Parathyroid adenoma (tissue), 2 donors: ENCODE data around the gene CLIC6.

Experiments used
- H2AFZ ChIP-seq: fragments of 300-600 bp; sonication (generic); one replicate; pipeline ENCODE4 v1.7.0; 2017; ENCODE audit warnings: antibody characterized with exemption, mild to moderate bottlenecking
- H3K27ac ChIP-seq: fragments of 300-600 bp; sonication (generic); one replicate; pipeline ENCODE4 v1.7.0; 2017
- H3K27me3 ChIP-seq: fragments of 300-600 bp; sonication (generic); one replicate; pipeline ENCODE4 v1.7.0; 2017; ENCODE audit warnings: low read length; ENCODE audit not compliant: control insufficient read depth, insufficient read depth
- H3K36me3 ChIP-seq: fragments of 300-600 bp; sonication (generic); one replicate; pipeline ENCODE4 v1.7.0; 2017; ENCODE audit warnings: low read length; ENCODE audit not compliant: control insufficient read depth, insufficient read depth
- H3K4me1 ChIP-seq: fragments of 300-600 bp; sonication (generic); one replicate; pipeline ENCODE4 v1.7.0; 2017; ENCODE audit warnings: control low read depth
- H3K4me2 ChIP-seq: fragments of 300-600 bp; sonication (generic); one replicate; pipeline ENCODE4 v1.7.0; 2017; ENCODE audit warnings: low read length
- H3K4me3 ChIP-seq: fragments of 300-600 bp; sonication (generic); one replicate; pipeline ENCODE4 v1.7.0; 2017; ENCODE audit warnings: low read depth, low read length
- H3K79me2 ChIP-seq: fragments of 300-600 bp; sonication (generic); one replicate; pipeline ENCODE4 v1.7.0; 2017; ENCODE audit warnings: control low read depth
- H3K9ac ChIP-seq: fragments of 300-600 bp; sonication (generic); one replicate; pipeline ENCODE4 v1.7.0; 2017; ENCODE audit warnings: mild to moderate bottlenecking
- H3K9me3 ChIP-seq: fragments of 300-600 bp; sonication (generic); one replicate; pipeline ENCODE4 v1.7.0; 2017; ENCODE audit warnings: low read length; ENCODE audit not compliant: control insufficient read depth
- CTCF ChIP-seq: fragments of 300-600 bp; sonication (generic); IDR thresholded peaks from one replicate; pipeline ENCODE4 v1.7.0; 2017; ENCODE audit warnings: antibody characterized with exemption, mild to moderate bottlenecking
- donor health status: primary hyperparathyroidism.

The CLIC6 gene

GRCh38 chr21:34724131-34724856 lies 55.5 kb downstream of the CLIC6 start:
- Histone ChIP-seq H3K4me1 (no peaks in the 10 kb centered on the region), H3K9me3 (no peaks in the 10 kb centered on the region), H3K4me3 (no peak overlapping the region), H3K36me3 (no peaks in the 10 kb centered on the region), H3K79me2 (no peaks in the 10 kb centered on the region), H3K27me3 (no peaks in the 10 kb centered on the region), H3K27ac (no peak overlapping the region), H2AFZ (no peak overlapping the region), H3K4me2 (no peak overlapping the region), H3K9ac (no peak overlapping the region)
- no peak for TF ChIP-seq CTCF

- Histone ChIP-seq H3K4me2 (no peak overlapping the region), H3K9ac (no peak overlapping the region), H3K9me3 (no peaks in the 10 kb centered on the region), H3K27ac (no peak overlapping the region), H3K36me3 (no peaks in the 10 kb centered on the region), H2AFZ (no peak overlapping the region), H3K4me1 (no peaks in the 10 kb centered on the region), H3K27me3 (no peaks in the 10 kb centered on the region), H3K4me3 (no peak overlapping the region), H3K79me2 (no peaks in the 10 kb centered on the region)
- no peak for TF ChIP-seq CTCF
Observed at GRCh38 chr21:34724857-34725195, 56.0 kb downstream of the CLIC6 start.

GRCh38 chr21:34726627-34727337 lies 58.0 kb downstream of the CLIC6 start:
- Histone ChIP-seq H3K4me3 (no peak overlapping the region), H3K27me3 (no peaks in the 10 kb centered on the region), H3K36me3 (no peaks in the 10 kb centered on the region), H3K9ac (no peak overlapping the region), H3K27ac (no peak overlapping the region), H3K4me2 (no peak overlapping the region), H3K4me1 (no peaks in the 10 kb centered on the region), H3K79me2 (no peaks in the 10 kb centered on the region), H2AFZ (no peak overlapping the region), H3K9me3 (no peaks in the 10 kb centered on the region)
- no peak for TF ChIP-seq CTCF

- Histone ChIP-seq H3K4me2 (no peak overlapping the region), H3K4me1 (no peaks in the 10 kb centered on the region), H3K4me3 (no peak overlapping the region), H3K27ac (no peak overlapping the region), H3K36me3 (no peaks in the 10 kb centered on the region), H3K79me2 (no peaks in the 10 kb centered on the region), H3K27me3 (no peaks in the 10 kb centered on the region), H3K9me3 (no peaks in the 10 kb centered on the region), H3K9ac (no peak overlapping the region), H2AFZ (no peak overlapping the region)
- no peak for TF ChIP-seq CTCF
Observed at GRCh38 chr21:34728479-34728878, 59.7 kb downstream of the CLIC6 start.

GRCh38 chr21:34730194-34730593 lies 61.4 kb downstream of the CLIC6 start:
- Histone ChIP-seq H3K4me3 (no peak overlapping the region), H3K27ac (no peak overlapping the region), H3K79me2 (no peaks in the 10 kb centered on the region), H2AFZ (no peak overlapping the region), H3K36me3 (no peaks in the 10 kb centered on the region), H3K4me2 (no peak overlapping the region), H3K9me3 (no peaks in the 10 kb centered on the region), H3K4me1 (no peaks in the 10 kb centered on the region), H3K9ac (no peak overlapping the region), H3K27me3 (no peaks in the 10 kb centered on the region)
- TF ChIP-seq CTCF, result no peak
